Chondrocyte (in vitro differentiated cells): Measurements from ENCODE around the gene RHOT2. TPM values are rescaled to one million over a fixed set of nuclear protein-coding genes. Genes with fewer than 3 reads are reported as not detected.
"Not testable (repeated sequence)": the region's sequence is repeated elsewhere in the genome, so short reads cannot be mapped to it uniquely, and the experiment has no call there.

ENCODE experiments used
- DNase-seq: peaks from one replicate; pipeline ENCODE4 v3.0.0; 2021; ENCODE audit warnings: mixed read lengths, low spot score
- H3K27ac Mint-ChIP-seq: one replicate; pipeline ENCODE4 v1.8.0; 2021; ENCODE audit warnings: mild to moderate bottlenecking, moderate library complexity, mixed read lengths; ENCODE audit not compliant: unreplicated experiment
- H3K27me3 Mint-ChIP-seq: 2 replicates; pipeline ENCODE4 v1.8.0; 2021; ENCODE audit warnings: low read depth, mixed read lengths
- H3K36me3 Mint-ChIP-seq: 2 replicates; pipeline ENCODE4 v1.8.0; 2021; ENCODE audit warnings: low read depth, mixed read lengths
- H3K4me1 Mint-ChIP-seq: 2 replicates; pipeline ENCODE4 v1.8.0; 2021; ENCODE audit warnings: low read depth, mild to moderate bottlenecking, mixed read lengths
- H3K4me3 Mint-ChIP-seq: one replicate; pipeline ENCODE4 v1.8.0; 2021; ENCODE audit warnings: mild to moderate bottlenecking, moderate library complexity, mixed read lengths; ENCODE audit not compliant: unreplicated experiment
- H3K9me3 Mint-ChIP-seq: 2 replicates; pipeline ENCODE4 v1.8.0; 2021; ENCODE audit warnings: low read depth, mixed read lengths
- CTCF ChIP-seq: fragments of 200-600 bp; sonication (generic); IDR thresholded peaks from 2 replicates; pipeline ENCODE4 v1.5.0; 2021; ENCODE audit warnings: antibody characterized with exemption, mild to moderate bottlenecking, moderate library complexity
- total RNA-seq: library from RNA; stranded (reverse); gene quantifications from 3 replicates; pipeline ENCODE4 v1.2.1, GENCODE V29; 2021

The RHOT2 gene
- total RNA-seq, 1 donor from 2014 or later: 101 TPM

DNA sequence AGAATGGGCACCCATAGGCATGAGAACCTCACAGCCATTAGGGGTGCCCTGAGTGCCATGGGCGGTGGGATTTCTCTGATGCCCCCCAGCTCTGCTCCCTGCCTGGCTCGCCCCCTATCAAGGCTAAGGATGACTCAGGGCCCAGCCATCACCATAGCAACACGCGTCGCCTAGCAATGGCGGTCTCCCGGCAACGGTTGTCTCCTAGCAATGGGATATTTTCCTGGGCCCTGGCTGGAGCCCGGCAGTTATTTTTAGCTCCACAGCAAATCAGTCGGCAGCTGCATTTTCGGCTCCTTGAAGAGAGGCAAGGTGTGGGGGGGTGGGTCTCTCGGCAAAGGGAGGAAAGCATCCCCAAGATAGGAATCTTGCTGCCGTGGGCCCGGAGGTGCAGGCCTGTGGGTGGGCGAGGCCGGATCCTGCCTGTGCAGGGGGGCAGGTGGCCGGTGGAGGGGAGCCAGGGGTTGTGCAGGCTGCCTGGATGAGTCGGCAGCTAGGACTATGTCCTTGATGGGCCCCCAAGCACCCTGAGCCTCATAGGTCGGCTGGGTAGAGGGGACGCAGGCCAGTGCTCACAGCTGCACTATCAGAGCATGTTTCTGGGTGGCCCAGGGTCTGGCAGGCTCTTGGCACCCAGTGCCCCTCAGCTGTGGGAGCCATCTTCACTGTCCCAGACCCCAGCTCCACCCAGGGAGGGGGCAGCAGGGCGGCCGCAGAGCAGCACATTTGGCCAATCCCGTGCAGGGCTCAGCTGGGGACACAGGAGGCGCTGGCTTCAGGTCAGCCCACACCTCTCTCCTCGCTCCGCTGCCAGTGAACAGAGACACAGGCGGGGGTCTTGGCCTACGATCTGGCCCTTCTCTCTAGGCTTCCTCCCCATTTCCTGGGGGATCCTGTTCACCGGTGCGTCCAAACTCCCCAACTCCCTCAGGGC is 41.9 kb downstream of the RHOT2 start:
- Mint-ChIP-seq H3K36me3 (no peaks in the 10 kb centered on the region), H3K27me3 (peaks cover 21% of the 10 kb centered on the region), H3K4me3 (no peak overlapping the region), H3K4me1 (peaks cover 12% of the 10 kb centered on the region), H3K9me3 (no peaks in the 10 kb centered on the region), H3K27ac (no peak overlapping the region)
- DNase-seq: no peak
- no peak for TF ChIP-seq CTCF

- H3K4me1 Mint-ChIP-seq: peaks cover 12% of the 10 kb centered on the region
- no peak for DNase-seq
- no peaks in the 10 kb centered on the region for H3K36me3 Mint-ChIP-seq
- no peaks in the 10 kb centered on the region for H3K9me3 Mint-ChIP-seq
- TF ChIP-seq CTCF: no peak
- H3K27me3 Mint-ChIP-seq: peaks cover 21% of the 10 kb centered on the region
- H3K27ac Mint-ChIP-seq: no peak overlapping the region
- H3K4me3 Mint-ChIP-seq: no peak overlapping the region
Observed at GRCh38 chr16:710500-711075, 42.7 kb downstream of the RHOT2 start.

- no peak for TF ChIP-seq CTCF
- Mint-ChIP-seq H3K27ac (no peak overlapping the region), H3K4me1 (peaks cover 16% of the 10 kb centered on the region), H3K36me3 (no peaks in the 10 kb centered on the region), H3K9me3 (no peaks in the 10 kb centered on the region), H3K4me3 (no peak overlapping the region), H3K27me3 (peaks cover 21% of the 10 kb centered on the region)
- DNase-seq: no peak
Observed at GRCh38 chr16:711084-711483, 43.2 kb downstream of the RHOT2 start.

DNA sequence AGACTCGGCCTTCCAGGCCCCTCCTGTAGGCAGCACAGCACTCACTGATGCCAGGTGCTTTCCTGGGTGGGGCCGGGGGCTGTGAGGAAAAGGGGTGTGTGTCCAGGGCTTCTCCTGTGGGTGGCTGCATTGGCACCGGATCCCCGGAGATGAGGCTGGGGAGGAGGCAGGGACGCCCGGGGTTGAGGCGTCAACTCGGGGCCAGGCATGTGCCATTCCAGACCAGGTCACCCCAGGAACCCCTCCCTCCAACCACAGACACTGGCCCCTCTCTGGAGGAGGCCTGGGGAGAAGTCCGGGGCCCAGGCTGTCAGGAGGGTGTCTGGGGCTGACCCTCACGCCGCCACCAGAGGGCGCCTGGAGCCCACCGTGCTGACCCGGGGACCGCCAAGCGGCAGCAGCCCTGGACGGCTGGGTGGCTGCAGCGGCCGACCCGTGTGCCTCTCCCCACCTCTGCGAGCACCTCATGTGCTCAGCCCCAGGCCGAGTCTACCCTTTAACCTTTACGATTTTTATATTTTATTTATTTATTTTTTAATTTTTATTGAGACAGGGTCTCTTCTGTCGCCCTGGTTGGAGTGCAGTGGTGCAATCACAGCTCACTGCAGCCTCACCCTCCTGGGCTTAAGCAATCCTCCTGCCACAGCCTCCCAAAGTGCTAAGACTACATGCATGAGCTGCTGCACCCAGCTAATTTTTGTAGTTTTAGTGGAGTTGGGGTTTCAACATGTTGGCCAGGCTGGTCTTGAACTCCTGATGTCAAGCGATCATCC is 43.8 kb downstream of the RHOT2 start:
- Mint-ChIP-seq H3K4me3 (no peak overlapping the region), H3K36me3 (no peaks in the 10 kb centered on the region), H3K27me3 (peaks cover 19% of the 10 kb centered on the region), H3K9me3 (no peaks in the 10 kb centered on the region), H3K4me1 (peaks cover 20% of the 10 kb centered on the region), H3K27ac (no peak overlapping the region)
- DNase-seq: no peak
- TF ChIP-seq CTCF: peak; percentile 94

- H3K27me3 Mint-ChIP-seq: peaks cover 12% of the 10 kb centered on the region
- TF ChIP-seq CTCF: peak; percentile 81
- H3K9me3 Mint-ChIP-seq, H3K36me3 Mint-ChIP-seq, DNase-seq, H3K4me3 Mint-ChIP-seq: not testable (repeated sequence)
- peaks cover 20% of the 10 kb centered on the region for H3K4me1 Mint-ChIP-seq
- peak overlapping the region; percentile 80 for H3K27ac Mint-ChIP-seq
Observed at GRCh38 chr16:712740-713250, 44.9 kb downstream of the RHOT2 start.
